Breast epithelium (tissue), 4 donors: Measurements from ENCODE around the gene PLCG1. TPM values are rescaled to one million over a fixed set of nuclear protein-coding genes. Genes with fewer than 3 reads are reported as not detected.
A peak's percentile ranks its signal among the peaks of the same experiment; 100 is the strongest.

ENCODE experiments used
- DNase-seq, 2 donors: peaks; one replicate each; pipeline ENCODE4 v3.0.0-alpha.2; 2019; ENCODE audit warnings: low spot score in 2 of 2
- H3K27ac ChIP-seq, 2 donors: fragments of 200-600 bp; sonication (generic) in 1 of 2; one replicate each; pipeline ENCODE4 v1.5.1; 2016 to 2019; ENCODE audit warnings: mild to moderate bottlenecking in 1 of 2
- H3K27me3 ChIP-seq, 2 donors: fragments of 200-600 bp; sonication (generic) in 1 of 2; one replicate each; pipeline versions ENCODE4 v1.5.1 to v1.6.0; 2017 to 2019; ENCODE audit warnings: control low read depth in 1 of 2, mild to moderate bottlenecking in 1 of 2
- H3K36me3 ChIP-seq: fragments of 200-600 bp; one replicate; pipeline ENCODE4 v1.5.1; 2019
- H3K4me1 ChIP-seq, 2 donors: fragments of 200-600 bp; sonication (generic); one replicate each; pipeline ENCODE4 v1.5.1; 2016 to 2019; ENCODE audit warnings: control low read depth in 1 of 2
- H3K4me3 ChIP-seq, 3 donors: fragments of 200-600 bp; sonication (generic); 1 replicate in 2 of 3; 2 replicates in 1 of 3; pipeline ENCODE4 v1.5.1; 2016 to 2019; ENCODE audit warnings: mild to moderate bottlenecking in 3 of 3, moderate library complexity in 2 of 3
- H3K9me3 ChIP-seq, 2 donors: fragments of 200-600 bp; sonication (generic) in 1 of 2; one replicate each; pipeline ENCODE4 v1.5.1; 2016 to 2019; ENCODE audit warnings: control low read depth in 1 of 2
- CTCF ChIP-seq, 3 donors: fragments of 450-650 bp; IDR thresholded peaks; one replicate each; pipeline ENCODE4 v1.5.1; 2016 to 2017; ENCODE audit warnings: antibody characterized with exemption in 3 of 3, mild to moderate bottlenecking in 3 of 3, moderate library complexity in 3 of 3
- POLR2A ChIP-seq: fragments of 450-650 bp; IDR thresholded peaks from one replicate; pipeline ENCODE4 v1.6.1; 2016; ENCODE audit warnings: antibody characterized with exemption, mild to moderate bottlenecking, moderate library complexity
- POLR2AphosphoS5 ChIP-seq, 3 donors: sonication (generic); formaldehyde crosslinking; IDR thresholded peaks; one replicate each; pipeline ENCODE4 v1.6.1; 2017; ENCODE audit warnings: antibody characterized with exemption in 3 of 3
- intact Hi-C: fragments of 100-400 bp; cut with DNase I; formaldehyde crosslinking; loops from one replicate; pipeline ENCODE4 v1.15.1; 2023; ENCODE audit warnings: low total_unique reads
- total RNA-seq, 3 donors: library from RNA; depleted of rRNA; stranded (reverse); fragments of >200 nt; gene quantifications; one replicate each; pipeline ENCODE4 v1.1.0, GENCODE V29; 2016

Gene PLCG1
- total RNA-seq, 3 donors from 2014 or later: 88.5 to 132 (median 92.3) TPM

- no peaks in the 10 kb centered on the region for H3K27me3 ChIP-seq
- no peak for TF ChIP-seq POLR2A
- no peak for TF ChIP-seq CTCF (IDR thresholded peaks at IDR 0.05)
- TF ChIP-seq POLR2AphosphoS5 (IDR thresholded peaks at IDR 0.05): no peak
- H3K27ac ChIP-seq: peak overlapping the region in 1 of 2 donors; percentile 5
- intact Hi-C loops: no loop called here
- H3K4me3 ChIP-seq: no peak overlapping the region
- H3K36me3 ChIP-seq: no peaks in the 10 kb centered on the region
- no peaks in the 10 kb centered on the region for H3K9me3 ChIP-seq
- no peak for DNase-seq
- no peaks in the 10 kb centered on the region for H3K4me1 ChIP-seq
Measured at GRCh38 chr20:41214202-41214601, 76.9 kb downstream of the PLCG1 start.

GRCh38 chr20:41214666-41215065, 77.3 kb downstream of the PLCG1 start:
- no peaks in the 10 kb centered on the region for H3K9me3 ChIP-seq
- H3K27me3 ChIP-seq: no peaks in the 10 kb centered on the region
- H3K36me3 ChIP-seq: no peaks in the 10 kb centered on the region
- H3K27ac ChIP-seq: peak overlapping the region in 1 of 2 donors; percentile 5
- no peak overlapping the region for H3K4me3 ChIP-seq
- intact Hi-C loops: no loop called here
- no peaks in the 10 kb centered on the region for H3K4me1 ChIP-seq
- TF ChIP-seq POLR2A (no peak), CTCF (IDR thresholded peaks at IDR 0.05) (no peak), POLR2AphosphoS5 (IDR thresholded peaks at IDR 0.05) (no peak)
- no peak for DNase-seq

GRCh38 chr20:41217422-41217821, 80.1 kb downstream of the PLCG1 start:
- no peaks in the 10 kb centered on the region for H3K27me3 ChIP-seq
- intact Hi-C loops: no loop called here
- H3K27ac ChIP-seq: peak overlapping the region; percentile 17 to 19
- no peaks in the 10 kb centered on the region for H3K9me3 ChIP-seq
- DNase-seq: no peak
- peaks cover 0 to 3% of the 10 kb centered on the region in 2 donors for H3K4me1 ChIP-seq
- no peaks in the 10 kb centered on the region for H3K36me3 ChIP-seq
- TF ChIP-seq POLR2AphosphoS5 (IDR thresholded peaks at IDR 0.05) (no peak), POLR2A (no peak), CTCF (IDR thresholded peaks at IDR 0.05) (no peak)
- no peak overlapping the region for H3K4me3 ChIP-seq

GRCh38 chr20:41218466-41218865, 81.1 kb downstream of the PLCG1 start:
- Histone ChIP-seq H3K27me3 (no peaks in the 10 kb centered on the region), H3K9me3 (no peaks in the 10 kb centered on the region), H3K36me3 (no peaks in the 10 kb centered on the region), H3K4me1 (peaks cover 0 to 3% of the 10 kb centered on the region in 2 donors), H3K4me3 (no peak overlapping the region), H3K27ac (peak overlapping the region; percentile 19 to 35)
- TF ChIP-seq CTCF (IDR thresholded peaks at IDR 0.05) (no peak), POLR2A (no peak), POLR2AphosphoS5 (IDR thresholded peaks at IDR 0.05) (no peak)
- intact Hi-C loops: no loop called here
- DNase-seq: peak in 1 of 2 donors; percentile 41

- TF ChIP-seq CTCF (IDR thresholded peaks at IDR 0.05) (no peak), POLR2A (no peak), POLR2AphosphoS5 (IDR thresholded peaks at IDR 0.05) (no peak)
- Histone ChIP-seq H3K4me3 (no peak overlapping the region), H3K27ac (no peak overlapping the region), H3K36me3 (no peaks in the 10 kb centered on the region), H3K4me1 (peaks cover 0 to 3% of the 10 kb centered on the region in 2 donors), H3K27me3 (no peaks in the 10 kb centered on the region), H3K9me3 (no peaks in the 10 kb centered on the region)
- DNase-seq: no peak
- intact Hi-C loops: no loop called here
Measured at GRCh38 chr20:41219824-41220223, 82.5 kb downstream of the PLCG1 start.
